HL-60/S4 treated with phorbol 12-myristate 13-acetate at 8.2 ng/mL for 4 days and 3 days (cell line): Measurements from ENCODE around the gene ACAP2.
"Not testable (repeated sequence)": the region's sequence is repeated elsewhere in the genome, so short reads cannot be mapped to it uniquely, and the experiment has no call there.

Source experiments
- in situ Hi-C: fragments of 300-500 bp; cut with MboI; formaldehyde crosslinking; loops from 2 replicates; pipeline ENCODE4 v1.15.0; 2022; ENCODE audit warnings: low sequenced_read_pairs

The ACAP2 gene

DNA sequence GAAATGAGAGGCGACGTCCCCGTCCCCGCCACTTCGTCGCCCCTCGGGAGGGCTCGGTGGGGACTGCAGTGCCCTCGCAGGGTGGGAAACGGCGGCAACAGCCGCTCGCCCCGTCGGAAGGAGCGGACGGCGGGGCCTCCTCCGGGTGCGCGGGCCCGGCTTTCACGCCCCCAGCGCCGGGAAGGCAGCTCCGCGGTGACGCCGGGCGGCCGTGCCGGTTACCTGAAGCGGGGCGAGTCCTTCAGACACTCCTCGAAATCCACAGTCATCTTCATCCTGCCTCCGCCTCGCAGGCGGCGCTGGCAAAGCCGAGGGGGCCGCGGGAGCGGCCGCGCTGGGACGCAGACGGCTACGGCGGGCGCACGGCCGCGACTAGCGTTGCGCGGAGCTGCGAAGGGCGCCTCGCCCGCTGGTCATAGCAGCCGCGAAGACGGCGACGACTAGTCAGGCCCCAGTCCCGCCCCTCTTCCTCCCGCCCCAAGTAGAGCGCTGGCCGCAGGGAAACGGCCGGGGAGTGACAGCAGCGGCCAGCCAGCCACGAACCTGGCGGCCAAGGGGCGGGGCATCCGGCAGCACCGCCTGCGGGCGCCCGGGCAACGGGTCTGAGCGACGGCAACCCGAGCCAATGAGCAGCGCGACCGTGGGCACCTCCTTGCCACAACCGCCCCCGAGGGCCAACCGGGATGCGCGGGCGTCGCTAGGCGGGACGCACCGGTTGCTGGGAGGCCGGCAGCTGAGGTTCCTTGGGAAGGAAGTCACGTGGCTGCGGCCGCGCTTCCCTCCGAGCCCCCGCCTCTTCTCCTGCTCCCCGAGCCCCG is at the start of gene ACAP2:
TSS of gene ACAP2 (minus strand) at position 448 of the 818 bp plus-strand sequence. CDS start at position 275, 173 bp downstream.
- in situ Hi-C loops, result no loop called here

- in situ Hi-C loops, result no loop called here
Observed at GRCh38 chr3:195475614-195476013, 32.8 kb upstream of the ACAP2 start.

- in situ Hi-C loops, result not testable (repeated sequence)
Observed at GRCh38 chr3:195475116-195475515, 32.3 kb upstream of the ACAP2 start.

GRCh38 chr3:195468841-195469240 is 26.0 kb upstream of the ACAP2 start:
- in situ Hi-C loops, result no loop called here

GRCh38 chr3:195468391-195468776 is 25.6 kb upstream of the ACAP2 start:
- in situ Hi-C loops, result no loop called here

GRCh38 chr3:195467641-195468390 is 25.0 kb upstream of the ACAP2 start:
- in situ Hi-C loops, result no loop called here

DNA sequence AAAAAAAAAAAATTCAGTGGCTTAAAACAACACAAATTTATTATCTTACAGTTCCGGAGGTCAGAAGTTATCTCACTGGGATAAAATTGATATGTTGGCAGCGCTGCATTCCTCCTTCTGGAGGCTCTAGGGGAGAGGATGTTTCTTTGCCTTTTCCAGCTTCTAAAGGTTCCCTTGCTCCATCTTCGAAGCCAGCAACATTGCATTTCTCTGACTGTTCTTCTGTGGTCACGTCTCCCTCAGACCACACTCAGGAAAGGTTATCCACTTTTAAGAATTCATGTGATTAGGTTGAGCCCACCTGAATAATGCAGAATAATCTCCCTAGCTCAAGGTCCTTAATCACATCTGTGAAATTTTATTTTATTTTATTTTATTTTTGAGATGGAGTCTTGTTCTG is 23.4 kb upstream of the ACAP2 start:
- in situ Hi-C loops, result no loop called here

DNA sequence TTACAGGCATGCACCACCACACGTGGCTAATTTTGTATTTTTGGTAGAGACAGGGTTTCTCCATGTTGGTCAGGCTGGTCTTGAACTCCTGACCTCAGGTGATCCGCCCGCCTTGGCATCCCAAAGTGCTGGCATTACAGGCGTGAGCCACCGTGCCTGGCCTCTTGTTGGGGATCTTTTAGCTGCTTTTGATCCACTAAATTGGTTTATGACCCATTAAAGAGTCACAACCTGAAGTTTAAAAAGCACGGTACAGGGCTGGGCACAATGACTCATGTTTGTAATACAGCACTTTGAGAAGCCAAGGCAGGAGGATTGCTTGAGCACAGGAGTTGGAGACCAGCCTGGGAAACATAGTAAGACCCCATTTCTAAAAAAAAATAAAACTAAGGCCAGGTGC is 20.1 kb upstream of the ACAP2 start:
- in situ Hi-C loops, result not testable (repeated sequence)

DNA sequence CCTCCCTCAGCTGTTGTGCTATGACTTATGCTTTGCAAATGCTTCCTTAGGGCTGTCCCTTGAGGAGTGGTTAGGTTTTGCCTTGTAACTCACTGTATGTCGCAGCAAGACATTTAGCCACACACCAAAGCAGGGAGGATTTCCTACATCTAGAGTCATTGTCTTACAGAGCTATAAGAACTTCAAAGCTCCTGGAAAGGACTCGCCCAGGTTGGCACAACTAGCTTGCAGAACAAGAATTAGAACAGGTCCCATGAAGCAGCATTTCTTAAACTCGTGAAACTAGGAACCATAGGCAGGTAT is 19.4 kb upstream of the ACAP2 start:
- in situ Hi-C loops, result no loop called here

- in situ Hi-C loops, result no loop called here
Observed at GRCh38 chr3:195461594-195462307, 18.9 kb upstream of the ACAP2 start.

- in situ Hi-C loops, result no loop called here
Observed at GRCh38 chr3:195460091-195460713, 17.4 kb upstream of the ACAP2 start.

- in situ Hi-C loops, result no loop called here
Observed at GRCh38 chr3:195458316-195458717, 15.5 kb upstream of the ACAP2 start.

DNA sequence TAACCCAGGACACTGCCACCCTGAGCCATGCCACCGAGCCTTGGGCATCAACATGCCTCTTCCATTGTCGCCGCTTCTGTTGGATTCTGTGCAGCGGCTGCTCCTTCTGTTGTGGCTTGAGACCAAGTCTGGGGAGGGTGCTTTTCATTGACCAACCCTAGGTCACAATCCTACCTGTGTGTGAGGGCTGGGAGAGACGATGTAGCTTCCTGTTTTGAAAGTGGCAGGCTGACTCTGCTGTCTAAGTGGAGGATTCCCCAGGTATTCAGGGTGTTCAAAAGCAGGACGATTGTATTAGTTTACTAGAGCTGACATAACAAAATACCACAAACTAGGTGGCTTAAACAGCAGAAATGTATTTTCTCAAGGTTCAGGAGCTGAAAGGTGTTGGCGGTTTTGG is 13.0 kb upstream of the ACAP2 start:
- in situ Hi-C loops, result no loop called here

- in situ Hi-C loops, result no loop called here
Observed at GRCh38 chr3:195453236-195453635, 10.4 kb upstream of the ACAP2 start.

- in situ Hi-C loops, result no loop called here
Observed at GRCh38 chr3:195451373-195452015, 8.7 kb upstream of the ACAP2 start.

GRCh38 chr3:195450731-195451229 is 8.0 kb upstream of the ACAP2 start:
- in situ Hi-C loops, result no loop called here

DNA sequence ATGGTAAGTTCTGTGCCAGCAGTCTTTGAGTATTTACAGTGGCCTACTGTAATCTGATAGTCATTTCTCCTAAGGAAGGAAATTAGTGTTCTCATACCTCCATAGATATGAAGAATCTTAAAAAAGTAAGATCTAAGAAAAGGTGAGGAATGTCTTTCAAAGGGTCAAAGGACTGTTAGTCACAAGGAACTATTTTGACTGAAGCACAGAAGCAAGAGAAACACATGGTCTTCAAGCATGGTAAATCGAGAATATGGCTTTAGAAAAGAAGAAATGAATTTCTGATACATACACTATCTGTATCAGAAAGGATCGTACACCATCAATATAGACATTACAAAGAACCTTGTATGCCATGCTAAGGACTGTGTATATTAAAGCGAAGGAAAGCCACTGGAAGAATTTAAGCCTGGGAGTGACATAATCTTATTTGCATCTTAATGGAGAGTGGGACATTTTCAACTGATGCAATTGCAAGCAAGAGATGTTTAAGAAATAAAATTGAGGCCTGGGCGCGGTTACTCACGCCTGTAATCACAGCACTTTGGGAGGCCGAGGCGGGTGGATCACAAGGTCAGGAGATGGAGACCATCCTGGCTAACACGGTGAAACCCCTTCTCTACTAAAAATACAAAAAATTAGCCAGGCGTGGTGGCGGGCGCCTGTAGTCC is 5.5 kb upstream of the ACAP2 start:
- in situ Hi-C loops, result no loop called here

GRCh38 chr3:195447201-195447600 is 4.4 kb upstream of the ACAP2 start:
- in situ Hi-C loops, result no loop called here

DNA sequence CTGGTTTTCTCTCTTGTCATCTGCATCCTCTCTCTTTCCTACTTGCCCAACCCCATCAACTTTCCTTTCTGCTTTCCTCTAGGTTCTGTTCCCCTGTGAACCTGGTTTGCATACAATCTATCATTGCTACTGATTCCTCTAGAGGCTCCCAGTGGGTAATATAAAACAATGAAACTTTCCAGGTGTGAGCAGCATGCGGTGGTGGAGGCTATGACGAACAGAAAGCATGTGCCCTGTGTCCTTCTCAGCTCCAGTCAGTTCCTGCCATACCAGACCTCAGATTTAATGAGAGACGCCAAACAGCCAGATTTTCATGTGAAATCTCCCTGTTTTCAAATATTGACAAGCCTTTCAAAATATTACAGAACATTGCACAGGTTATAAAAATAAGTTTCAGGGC is 3.5 kb upstream of the ACAP2 start:
- in situ Hi-C loops, result no loop called here

- in situ Hi-C loops, result no loop called here
Observed at GRCh38 chr3:195445885-195446284, 3.1 kb upstream of the ACAP2 start.
